ENCODE data around the gene MATN3.

- TF ChIP-seq, protein P1, sequence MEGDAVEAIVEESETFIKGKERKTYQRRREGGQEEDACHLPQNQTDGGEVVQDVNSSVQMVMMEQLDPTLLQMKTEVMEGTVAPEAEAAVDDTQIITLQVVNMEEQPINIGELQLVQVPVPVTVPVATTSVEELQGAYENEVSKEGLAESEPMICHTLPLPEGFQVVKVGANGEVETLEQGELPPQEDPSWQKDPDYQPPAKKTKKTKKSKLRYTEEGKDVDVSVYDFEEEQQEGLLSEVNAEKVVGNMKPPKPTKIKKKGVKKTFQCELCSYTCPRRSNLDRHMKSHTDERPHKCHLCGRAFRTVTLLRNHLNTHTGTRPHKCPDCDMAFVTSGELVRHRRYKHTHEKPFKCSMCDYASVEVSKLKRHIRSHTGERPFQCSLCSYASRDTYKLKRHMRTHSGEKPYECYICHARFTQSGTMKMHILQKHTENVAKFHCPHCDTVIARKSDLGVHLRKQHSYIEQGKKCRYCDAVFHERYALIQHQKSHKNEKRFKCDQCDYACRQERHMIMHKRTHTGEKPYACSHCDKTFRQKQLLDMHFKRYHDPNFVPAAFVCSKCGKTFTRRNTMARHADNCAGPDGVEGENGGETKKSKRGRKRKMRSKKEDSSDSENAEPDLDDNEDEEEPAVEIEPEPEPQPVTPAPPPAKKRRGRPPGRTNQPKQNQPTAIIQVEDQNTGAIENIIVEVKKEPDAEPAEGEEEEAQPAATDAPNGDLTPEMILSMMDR (IDR thresholded peaks at IDR 0.05; ENCODE audit: low read depth, low read length), result no peak
- TF ChIP-seq EZH2phosphoT487 (IDR thresholded peaks at IDR 0.05; ENCODE audit: low read depth), result no peak
These were observed 65.1 kb downstream of the MATN3 start for GRCh38 chr2:19947184-19947940.

Data from OCI-LY3 (cell line).